Activated CD4-positive, CD25-positive, alpha-beta regulatory T cell treated with anti-CD3 and anti-CD28 coated beads, Interleukin-2, amount 50 U/mL, for 24 hours (primary cell): ENCODE data around the gene HP.

Source experiments
- ATAC-seq, 2 donors: fragments of 150-1000 bp; cut with Tn5 transposase; one replicate each; pipeline ENCODE4 v1.10.0; 2021; ENCODE audit warnings: mild to moderate bottlenecking in 1 of 2, moderate library complexity in 1 of 2

Gene HP

GRCh38 chr16:72092832-72093447 lies 38.6 kb downstream of the HP start:
- no peak for ATAC-seq

GRCh38 chr16:72093448-72094265 lies 39.4 kb downstream of the HP start, which contains the start of the genes DHX38 and TXNL4B:
DHX38 (plus strand) TSS chr16:72093847; CDS start chr16:72096158, 2,311 bp downstream.
TXNL4B (minus strand) TSS chr16:72093620; CDS start chr16:72090749, 2,871 bp downstream.
- peak; percentile 97 to 98 for ATAC-seq

DNA sequence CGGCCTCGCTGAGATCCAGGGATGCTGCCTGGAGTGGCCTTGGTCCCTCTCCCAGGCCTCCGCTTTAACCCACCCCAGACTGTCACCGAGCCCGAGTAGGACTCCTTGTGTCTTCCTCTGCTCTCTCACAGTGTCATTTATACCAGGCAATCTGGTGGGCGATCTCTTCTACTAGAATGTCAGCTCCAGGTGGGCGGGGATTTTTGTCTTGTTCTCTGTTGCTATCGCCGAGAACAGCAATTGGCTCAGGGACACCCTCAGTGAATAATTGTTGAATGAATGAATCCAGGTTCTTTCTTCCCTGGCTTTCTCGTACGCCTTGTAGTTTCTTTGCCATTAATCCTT lies 39.9 kb downstream of the HP start:
- ATAC-seq = peak in 1 of 2 donors; percentile 1

- ATAC-seq = no peak
Observed at GRCh38 chr16:72098936-72099335, 44.6 kb downstream of the HP start.

- peak; percentile 78 to 92 for ATAC-seq
Observed at GRCh38 chr16:72099377-72099818, 45.1 kb downstream of the HP start.

GRCh38 chr16:72101195-72101594 lies 46.9 kb downstream of the HP start:
- no peak for ATAC-seq

DNA sequence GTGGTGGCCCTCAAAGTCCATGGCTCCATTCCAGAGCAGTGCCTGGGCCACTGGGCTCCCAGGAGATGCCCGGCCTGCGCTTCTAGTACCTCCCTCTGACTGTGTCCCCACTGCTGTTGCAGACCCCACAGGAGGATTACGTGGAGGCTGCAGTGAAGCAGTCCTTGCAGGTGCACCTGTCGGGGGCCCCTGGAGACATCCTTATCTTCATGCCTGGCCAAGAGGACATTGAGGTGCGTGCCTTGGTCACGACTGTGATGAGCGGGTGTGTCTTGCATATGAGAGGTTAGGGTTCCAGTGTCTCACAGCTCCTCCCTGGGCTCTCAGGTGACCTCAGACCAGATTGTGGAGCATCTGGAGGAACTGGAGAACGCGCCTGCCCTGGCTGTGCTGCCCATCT lies 50.6 kb downstream of the HP start:
- ATAC-seq = no peak

- no peak for ATAC-seq
Observed at GRCh38 chr16:72105978-72106377, 51.7 kb downstream of the HP start.

- no peak for ATAC-seq
Observed at GRCh38 chr16:72107371-72107770, 53.1 kb downstream of the HP start.

DNA sequence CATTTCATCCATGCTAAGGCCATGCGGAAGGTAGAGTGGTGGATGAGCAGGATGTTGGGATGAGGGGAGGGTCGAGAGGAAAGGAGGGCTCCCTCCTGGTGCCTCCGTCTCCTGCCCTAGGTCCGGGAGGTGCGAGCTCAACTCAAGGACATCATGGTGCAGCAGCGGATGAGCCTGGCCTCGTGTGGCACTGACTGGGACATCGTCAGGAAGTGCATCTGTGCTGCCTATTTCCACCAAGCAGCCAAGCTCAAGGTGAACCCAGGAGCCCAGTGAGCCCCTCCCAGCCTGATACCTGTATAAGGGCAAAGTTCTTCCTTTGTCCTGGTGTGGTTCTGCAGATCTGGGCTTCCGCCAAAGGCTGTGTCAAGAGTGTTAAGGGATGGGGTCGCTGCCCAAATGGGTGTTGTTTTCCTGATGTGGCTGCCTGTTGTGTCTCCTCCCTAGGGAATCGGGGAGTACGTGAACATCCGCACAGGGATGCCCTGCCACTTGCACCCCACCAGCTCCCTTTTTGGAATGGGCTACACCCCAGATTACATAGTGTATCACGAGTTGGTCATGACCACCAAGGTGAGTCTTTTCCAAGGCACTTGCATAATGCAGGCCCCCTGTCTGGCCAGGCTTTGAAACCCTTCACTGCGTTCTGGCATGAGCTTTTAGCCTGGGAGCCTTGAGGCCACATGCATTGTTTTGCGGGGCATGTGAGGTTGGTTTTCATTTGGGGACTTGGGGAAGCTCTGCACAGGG lies 54.2 kb downstream of the HP start:
- ATAC-seq = no peak

GRCh38 chr16:72109300-72109699 lies 55.0 kb downstream of the HP start:
- ATAC-seq = no peak

- ATAC-seq = no peak
Observed at GRCh38 chr16:72109966-72110530, 55.7 kb downstream of the HP start.
